Measurements from ENCODE around the gene DHRS12.

The DHRS12 gene

DNA sequence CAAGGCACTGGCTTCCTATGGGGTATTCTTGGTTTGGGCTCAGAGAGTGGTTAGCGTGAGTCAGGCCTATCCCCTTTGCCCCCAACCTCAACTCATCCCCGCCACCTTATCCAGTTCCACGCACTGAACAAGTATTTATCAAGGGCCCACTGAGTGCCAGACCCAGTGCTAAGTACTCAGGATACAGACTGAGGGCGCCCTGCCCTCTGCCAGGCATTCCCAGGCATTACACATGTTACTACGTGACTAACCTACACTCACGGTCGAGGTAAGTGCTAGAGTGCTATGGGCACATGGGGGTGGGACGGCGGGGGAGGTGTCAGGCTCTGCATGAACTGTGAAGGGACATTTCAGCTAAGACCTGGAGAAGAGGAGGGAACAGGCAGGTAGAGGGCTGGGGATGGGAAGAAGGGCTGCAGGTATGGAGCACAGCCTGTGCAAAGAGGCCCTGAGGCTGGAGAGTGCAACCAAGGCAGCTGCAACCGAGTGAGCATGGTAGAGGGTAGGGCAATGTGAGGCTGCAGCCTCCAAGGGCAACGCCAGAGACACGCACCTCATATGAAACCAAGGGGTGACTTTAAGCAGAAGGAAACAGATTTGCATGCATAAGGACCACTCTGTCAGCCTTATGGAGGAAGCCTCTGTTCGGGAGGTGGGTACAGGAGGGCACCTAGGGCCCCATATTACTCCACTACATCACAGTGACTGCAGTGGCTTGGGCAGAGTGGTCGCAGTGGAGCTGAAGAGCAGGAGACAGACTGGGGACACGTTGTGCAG is 22.5 kb downstream of the DHRS12 start:
- no peak for DNase-seq (ENCODE audit: low spot score)

- no peak for DNase-seq (ENCODE audit: low spot score)
These were observed 23.9 kb downstream of the DHRS12 start for GRCh38 chr13:51780099-51780498.

- DNase-seq (ENCODE audit: low spot score): no peak
These were observed 25.6 kb downstream of the DHRS12 start for GRCh38 chr13:51778392-51778791.

DNA sequence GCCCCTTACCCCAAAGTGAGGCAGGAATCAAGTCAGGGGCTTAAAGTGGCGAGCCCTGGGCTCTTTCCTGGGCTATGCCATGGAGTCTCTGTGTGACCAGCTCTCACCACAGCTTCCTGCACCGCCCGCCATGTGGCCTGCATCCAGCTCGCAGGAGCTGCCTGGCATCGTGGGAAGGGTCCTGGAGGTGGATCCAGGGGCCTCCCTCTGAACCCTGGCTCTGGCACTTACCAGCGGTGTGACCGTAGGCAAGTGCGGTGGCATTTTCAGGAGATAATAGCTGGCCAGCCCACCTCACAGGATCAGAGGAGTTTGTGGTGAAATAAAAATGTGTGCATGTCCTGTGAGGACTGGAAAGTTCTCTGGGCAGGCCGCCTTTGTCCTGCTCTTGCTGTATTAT is 26.0 kb downstream of the DHRS12 start:
- no peak for DNase-seq (ENCODE audit: low spot score)

DNA sequence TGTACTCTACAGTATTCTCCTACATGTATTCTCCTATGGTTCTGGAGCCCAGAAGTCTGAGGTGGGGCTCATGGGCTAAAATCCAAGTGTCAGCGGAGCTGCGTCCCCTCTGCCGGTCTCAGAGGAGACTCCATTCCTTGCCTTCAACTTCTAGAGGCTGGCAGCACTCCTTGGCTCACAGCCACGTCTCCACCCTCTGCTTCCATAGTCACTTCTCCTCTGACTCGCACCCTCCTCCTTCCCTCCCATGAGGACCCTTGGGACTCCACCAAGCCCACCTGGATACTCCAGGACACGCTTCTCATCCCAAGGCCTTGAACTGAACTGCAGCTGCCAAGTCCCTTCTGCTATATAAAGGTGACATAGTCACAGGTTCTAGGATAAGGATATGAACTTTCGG is 27.8 kb downstream of the DHRS12 start:
- DNase-seq (ENCODE audit: low spot score): no peak

GRCh38 chr13:51773515-51773914 is 30.4 kb downstream of the DHRS12 start:
- DNase-seq (ENCODE audit: low spot score): no peak

DNA sequence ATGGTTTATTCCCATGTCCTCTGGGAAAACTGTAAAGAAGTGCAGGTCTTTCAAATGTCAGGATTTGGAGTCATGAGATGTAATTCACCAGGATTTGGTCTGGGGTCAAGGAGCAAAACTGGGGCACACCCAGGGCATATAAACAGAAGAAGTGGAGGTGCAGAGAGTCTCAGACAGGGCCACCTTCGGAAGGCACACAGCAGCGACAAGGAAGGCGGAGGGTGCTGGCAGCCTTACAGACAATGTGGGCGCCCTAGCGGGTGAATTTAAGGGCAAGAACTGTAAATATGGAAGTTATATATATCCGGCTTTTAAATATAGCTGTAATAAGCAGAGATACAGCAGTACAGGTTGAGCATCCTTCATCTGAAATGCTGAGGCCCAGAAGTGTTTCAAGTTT is 31.2 kb downstream of the DHRS12 start:
- no peak for DNase-seq (ENCODE audit: low spot score)

DNA sequence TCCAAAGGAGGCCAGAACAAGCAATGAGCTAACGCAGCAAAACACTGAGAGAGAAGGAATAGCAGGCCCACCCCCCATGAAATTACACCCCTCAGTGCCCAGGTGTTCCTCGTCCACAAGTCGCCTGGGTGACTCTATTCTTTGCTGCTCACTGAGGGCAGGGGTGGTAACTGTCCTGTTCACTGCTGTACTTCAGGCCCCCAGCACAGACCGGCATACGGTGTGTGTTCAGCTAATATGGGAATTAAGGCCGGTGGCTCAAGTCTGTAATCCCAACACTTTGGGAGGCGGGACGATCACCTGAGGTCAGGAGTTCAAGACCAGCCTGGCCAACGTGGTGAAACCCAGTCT is 31.9 kb downstream of the DHRS12 start:
- DNase-seq (ENCODE audit: low spot score): no peak

- DNase-seq (ENCODE audit: low spot score): no peak
These were observed 32.4 kb downstream of the DHRS12 start for GRCh38 chr13:51771418-51772104.

GRCh38 chr13:51770681-51771417 is 33.1 kb downstream of the DHRS12 start:
- no peak for DNase-seq (ENCODE audit: low spot score)

GRCh38 chr13:51770160-51770559 is 33.8 kb downstream of the DHRS12 start:
- no peak for DNase-seq (ENCODE audit: low spot score)

GRCh38 chr13:51769455-51770127 is 34.4 kb downstream of the DHRS12 start:
- no peak for DNase-seq (ENCODE audit: low spot score)

- DNase-seq (ENCODE audit: low spot score): no peak
These were observed 35.0 kb downstream of the DHRS12 start for GRCh38 chr13:51768976-51769375.

DNA sequence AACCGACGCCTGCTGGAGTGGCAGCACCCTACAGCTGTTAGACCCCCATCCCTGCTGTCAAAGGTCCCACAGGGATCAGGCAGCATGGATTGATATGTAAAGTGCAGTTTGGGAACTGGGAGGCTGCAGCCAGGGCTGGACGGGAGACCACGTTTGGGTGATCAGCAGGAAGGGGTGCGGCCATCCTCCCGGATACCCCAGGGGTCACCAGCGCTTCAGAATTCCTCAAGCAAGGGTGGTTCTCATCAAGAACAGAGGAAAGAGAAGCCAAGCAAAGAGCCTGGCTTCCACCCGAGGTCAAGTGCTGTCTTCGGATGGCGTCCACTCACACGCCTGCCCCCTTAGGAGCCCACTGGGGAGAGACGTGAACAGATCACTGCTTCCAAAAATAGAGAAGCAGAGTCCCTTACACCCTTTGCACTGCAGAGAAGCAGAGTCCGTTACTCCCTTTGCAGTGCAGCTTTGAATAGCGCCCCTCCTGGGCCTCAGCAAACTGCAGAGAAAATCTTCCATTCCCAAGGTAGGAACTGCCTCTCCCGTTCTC is 35.5 kb downstream of the DHRS12 start:
- no peak for DNase-seq (ENCODE audit: low spot score)

GRCh38 chr13:51767100-51767499 is 36.9 kb downstream of the DHRS12 start:
- DNase-seq (ENCODE audit: low spot score): no peak

DNA sequence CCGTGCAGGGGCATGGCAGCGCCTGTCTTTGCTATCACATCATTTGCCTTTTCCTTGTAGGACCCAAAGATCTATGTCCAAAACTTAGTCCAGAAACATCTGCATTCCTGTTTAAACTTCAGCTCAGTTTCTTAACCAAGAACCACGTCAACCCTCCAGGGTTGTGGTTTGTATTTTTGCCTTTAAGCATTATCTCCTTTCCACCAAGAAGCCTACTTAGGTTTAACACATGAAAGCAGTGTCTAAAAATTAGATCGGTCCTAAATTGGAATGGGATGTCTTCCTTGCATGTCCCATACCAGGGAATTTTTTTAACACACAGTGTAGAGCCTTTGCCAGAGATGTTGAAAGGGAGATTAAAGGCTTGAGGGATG is 38.8 kb downstream of the DHRS12 start:
- DNase-seq (ENCODE audit: low spot score): no peak

- no peak for DNase-seq (ENCODE audit: low spot score)
These were observed 39.5 kb downstream of the DHRS12 start for GRCh38 chr13:51764184-51765141.

GRCh38 chr13:51763486-51763885 is 40.5 kb downstream of the DHRS12 start:
- no peak for DNase-seq (ENCODE audit: low spot score)

GRCh38 chr13:51761643-51762350 is 42.2 kb downstream of the DHRS12 start:
- no peak for DNase-seq (ENCODE audit: low spot score)

DNA sequence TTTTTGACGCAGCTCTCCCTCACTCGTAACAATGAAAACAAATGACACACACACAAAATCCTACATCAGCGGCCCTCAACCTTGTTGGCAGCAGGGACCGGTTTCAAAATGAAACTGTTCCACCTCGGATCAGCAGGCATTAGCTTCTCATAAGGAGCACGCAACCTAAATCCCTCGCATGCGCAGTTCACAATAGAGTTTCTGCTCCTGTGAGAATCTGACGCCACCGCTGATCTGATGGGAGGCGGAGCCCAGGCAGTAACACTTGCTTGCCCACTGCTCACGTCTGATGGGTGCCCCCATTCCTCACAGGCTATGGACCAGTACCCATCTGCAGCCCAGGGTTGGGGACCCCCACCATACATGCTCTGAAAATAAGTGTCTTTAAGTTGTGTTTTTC is 43.4 kb downstream of the DHRS12 start:
- no peak for DNase-seq (ENCODE audit: low spot score)

DNA sequence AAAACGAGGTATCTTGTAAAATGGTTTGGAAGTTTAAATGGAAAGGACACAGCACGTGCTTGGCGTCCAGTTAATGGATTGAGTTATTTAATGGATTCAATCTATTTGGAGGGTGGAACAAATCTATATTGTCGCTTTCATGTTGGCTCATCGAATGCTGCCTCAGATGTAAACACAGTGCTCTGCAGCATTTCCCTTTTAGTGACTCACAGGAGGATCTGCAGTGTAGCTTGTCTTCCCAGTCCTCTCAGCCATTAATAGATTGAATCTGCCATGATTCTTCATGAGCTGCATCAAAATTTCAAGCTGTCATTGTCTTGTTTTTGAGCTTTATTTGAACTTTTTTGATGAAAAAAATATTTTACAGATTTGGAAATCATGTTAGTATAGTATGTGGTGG is 44.7 kb downstream of the DHRS12 start:
- no peak for DNase-seq (ENCODE audit: low spot score)
